Measurements from ENCODE around the gene KCTD5.

KCTD5 gene

DNA sequence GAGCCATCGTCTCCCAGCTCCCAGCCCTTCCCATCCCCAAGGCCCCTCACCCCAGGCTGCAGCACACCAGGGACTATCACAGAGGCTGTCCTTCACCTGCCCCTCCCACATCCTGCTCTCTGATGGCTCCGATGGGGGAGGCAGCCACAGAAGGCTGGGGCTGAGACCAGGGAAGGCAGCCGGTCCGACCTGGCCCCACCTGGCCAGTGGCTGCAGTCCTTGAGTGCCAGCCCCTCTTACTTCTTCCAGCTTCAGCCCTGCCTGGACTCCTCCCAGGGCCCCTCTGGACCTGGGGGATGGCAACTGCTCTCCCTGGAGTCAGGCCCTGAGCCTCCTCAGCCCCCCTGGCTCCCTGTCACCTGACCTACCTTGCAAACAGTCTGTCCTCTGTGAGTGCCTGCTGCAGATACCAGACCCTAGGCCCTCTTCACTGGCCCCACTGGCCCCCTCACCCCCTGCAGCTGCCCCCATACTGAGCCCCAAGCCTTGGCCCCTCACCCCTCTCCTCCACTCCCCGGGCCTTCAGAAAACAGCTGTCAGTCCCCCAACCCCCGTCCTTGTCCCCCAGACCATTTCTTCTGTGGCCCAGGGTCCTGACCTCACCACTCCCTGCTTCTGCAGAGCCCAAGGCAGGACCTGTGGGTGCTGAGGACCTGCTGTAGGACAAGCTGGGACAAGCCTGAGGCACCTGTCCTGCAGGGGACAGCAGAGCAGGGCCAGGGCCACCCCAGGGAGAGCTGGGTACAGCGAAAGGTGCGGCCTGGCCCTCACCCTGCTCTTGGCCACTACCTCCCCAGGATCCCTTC, 57.5 kb downstream of the KCTD5 start:
- no peak for DNase-seq (ENCODE audit: insufficient read length, low spot score)
- no peak for TF ChIP-seq SPI1 (IDR thresholded peaks at IDR 0.05; ENCODE audit: low read depth, low read length)
- TF ChIP-seq POLR2AphosphoS5 (IDR thresholded peaks at IDR 0.05; ENCODE audit: low read depth, low read length) = no peak
- TF ChIP-seq POLR2A (IDR thresholded peaks at IDR 0.05; ENCODE audit: low read depth, low read length) = no peak
- TF ChIP-seq PAX5 (IDR thresholded peaks at IDR 0.05; ENCODE audit: insufficient read depth, low read length, severe bottlenecking) = no peak
- TF ChIP-seq POU2F2 (IDR thresholded peaks at IDR 0.05; ENCODE audit: low read depth, low read length) = no peak
- no peak for TF ChIP-seq TAF1 (IDR thresholded peaks at IDR 0.05; ENCODE audit: low read depth, low read length)
- no peak for FAIRE-seq

DNA sequence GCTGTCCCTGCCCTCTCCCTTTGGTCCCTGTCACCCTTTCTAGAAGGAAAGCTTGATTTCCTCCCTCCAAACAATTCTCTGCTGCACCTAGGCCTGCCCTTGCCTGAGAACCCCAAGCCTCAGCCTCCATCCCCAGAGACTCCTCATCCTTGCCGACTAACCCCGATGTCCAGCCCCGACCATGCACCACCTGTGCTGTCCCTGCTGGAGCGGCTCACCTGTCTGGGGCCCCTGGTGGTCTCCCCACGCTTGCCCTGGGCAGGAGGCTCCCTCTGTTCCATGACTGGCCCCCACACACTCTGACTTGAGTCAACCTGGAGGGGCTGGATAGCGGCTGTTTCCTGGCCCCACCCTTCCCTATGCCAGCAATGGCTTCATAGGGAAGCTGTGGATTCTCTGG, 58.2 kb downstream of the KCTD5 start:
- TF ChIP-seq SPI1 (IDR thresholded peaks at IDR 0.05; ENCODE audit: low read depth, low read length) = no peak
- no peak for TF ChIP-seq POLR2AphosphoS5 (IDR thresholded peaks at IDR 0.05; ENCODE audit: low read depth, low read length)
- TF ChIP-seq POLR2A (IDR thresholded peaks at IDR 0.05; ENCODE audit: low read depth, low read length) = no peak
- TF ChIP-seq PAX5 (IDR thresholded peaks at IDR 0.05; ENCODE audit: insufficient read depth, low read length, severe bottlenecking) = no peak
- no peak for TF ChIP-seq TAF1 (IDR thresholded peaks at IDR 0.05; ENCODE audit: low read depth, low read length)
- no peak for TF ChIP-seq POU2F2 (IDR thresholded peaks at IDR 0.05; ENCODE audit: low read depth, low read length)
- no peak for DNase-seq (ENCODE audit: insufficient read length, low spot score)
- FAIRE-seq = no peak

DNA sequence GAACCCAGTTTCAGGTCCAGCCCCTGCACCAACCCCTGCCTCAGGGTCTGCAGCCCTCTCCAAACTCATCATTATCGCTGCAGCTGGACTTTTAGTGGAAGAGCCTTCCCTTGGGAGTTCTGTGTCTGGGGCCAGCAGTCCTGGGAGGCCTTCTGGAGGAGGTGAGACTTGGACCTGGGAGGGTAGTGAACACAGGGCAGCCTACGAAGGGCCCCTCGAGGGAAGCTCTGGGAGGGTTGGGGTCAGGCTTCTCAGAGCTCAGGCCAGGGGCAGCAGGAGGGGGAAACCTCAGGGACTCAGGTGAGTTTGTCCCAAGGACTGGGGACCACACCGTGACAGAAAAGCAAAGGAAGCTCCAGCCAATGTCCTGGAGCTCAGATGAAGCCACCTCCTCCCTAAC, 58.8 kb downstream of the KCTD5 start:
- no peak for TF ChIP-seq PAX5 (IDR thresholded peaks at IDR 0.05; ENCODE audit: insufficient read depth, low read length, severe bottlenecking)
- TF ChIP-seq POLR2AphosphoS5 (IDR thresholded peaks at IDR 0.05; ENCODE audit: low read depth, low read length) = no peak
- no peak for TF ChIP-seq POU2F2 (IDR thresholded peaks at IDR 0.05; ENCODE audit: low read depth, low read length)
- TF ChIP-seq TAF1 (IDR thresholded peaks at IDR 0.05; ENCODE audit: low read depth, low read length) = no peak
- TF ChIP-seq POLR2A (IDR thresholded peaks at IDR 0.05; ENCODE audit: low read depth, low read length) = no peak
- TF ChIP-seq SPI1 (IDR thresholded peaks at IDR 0.05; ENCODE audit: low read depth, low read length) = no peak
- DNase-seq (ENCODE audit: insufficient read length, low spot score) (no peak), FAIRE-seq (no peak)

DNA sequence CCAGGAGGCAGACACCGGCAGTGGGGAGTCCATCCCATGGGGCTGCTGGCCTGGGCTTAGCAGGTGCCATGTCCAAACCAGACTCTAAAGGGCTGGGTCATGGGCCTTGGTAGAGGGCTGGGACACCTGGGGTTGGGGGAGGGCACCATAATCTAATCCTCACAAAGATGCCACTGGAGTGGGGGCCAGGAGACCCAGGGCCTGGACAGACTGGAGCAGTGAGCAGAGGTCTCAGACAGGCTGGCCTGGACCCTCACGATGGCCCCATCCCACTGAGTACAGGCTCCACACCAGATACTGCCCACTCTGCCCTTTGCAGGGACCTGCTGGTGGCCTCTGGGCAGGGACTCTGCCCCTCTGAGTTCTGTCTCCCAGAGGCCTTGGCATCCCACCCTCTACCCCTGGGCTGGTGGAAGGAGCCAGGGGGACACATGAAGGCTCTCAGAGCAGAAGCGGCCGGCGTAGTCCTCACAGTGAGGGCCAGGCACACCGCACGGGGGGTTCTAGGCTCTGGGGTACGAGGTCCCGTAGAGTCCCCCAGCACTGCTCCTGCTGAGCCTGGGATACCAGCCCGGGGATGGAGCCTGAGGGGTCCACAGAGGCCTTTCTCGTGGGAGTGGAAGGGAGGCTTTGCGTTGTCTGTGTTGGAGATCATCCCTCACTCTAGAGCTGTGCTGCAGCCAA, 60.1 kb downstream of the KCTD5 start:
- no peak for DNase-seq (ENCODE audit: insufficient read length, low spot score)
- FAIRE-seq = no peak
- TF ChIP-seq PAX5 (IDR thresholded peaks at IDR 0.05; ENCODE audit: insufficient read depth, low read length, severe bottlenecking) (no peak), SPI1 (IDR thresholded peaks at IDR 0.05; ENCODE audit: low read depth, low read length) (no peak), TAF1 (IDR thresholded peaks at IDR 0.05; ENCODE audit: low read depth, low read length) (no peak), POU2F2 (IDR thresholded peaks at IDR 0.05; ENCODE audit: low read depth, low read length) (no peak), POLR2AphosphoS5 (IDR thresholded peaks at IDR 0.05; ENCODE audit: low read depth, low read length) (no peak), POLR2A (IDR thresholded peaks at IDR 0.05; ENCODE audit: low read depth, low read length) (no peak)

DNA sequence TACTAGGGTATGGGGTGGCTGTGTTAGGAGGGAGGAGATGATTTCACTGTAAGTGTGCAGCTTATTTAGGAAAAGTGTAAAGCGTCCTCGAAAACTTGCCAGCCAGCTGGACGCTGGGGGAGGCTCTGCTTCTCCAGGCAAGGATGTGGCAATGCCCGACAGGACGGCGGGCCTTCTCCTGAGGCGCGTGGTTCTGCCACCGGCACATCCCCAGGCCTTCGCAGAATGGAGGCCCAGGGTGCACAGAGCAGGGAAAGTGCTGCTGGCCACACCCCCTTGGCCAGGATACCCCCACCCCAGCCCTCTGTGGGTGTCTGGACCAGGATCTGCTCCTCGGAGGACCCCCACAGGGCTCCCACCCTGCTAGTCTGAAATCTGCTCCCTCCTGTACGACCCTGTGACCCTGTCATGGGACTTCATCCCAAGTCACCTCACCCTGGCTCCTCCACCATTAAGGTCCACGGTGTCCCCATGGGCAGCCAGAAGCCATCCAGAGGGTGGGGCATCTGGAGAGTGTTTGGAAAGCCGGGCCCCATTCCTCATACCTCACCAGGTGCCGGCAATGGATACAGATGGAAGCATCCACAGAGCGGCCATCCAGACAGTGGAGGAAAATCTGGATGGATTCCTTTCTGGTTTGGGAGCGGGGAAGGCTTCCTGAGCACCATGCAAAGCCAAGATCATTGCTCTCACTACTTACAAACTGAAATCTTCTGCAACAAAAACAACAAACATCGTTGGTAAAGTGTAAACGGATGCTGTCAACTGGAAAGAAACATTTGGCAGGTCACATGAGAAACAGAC, 60.9 kb downstream of the KCTD5 start:
- FAIRE-seq = no peak
- TF ChIP-seq PAX5 (IDR thresholded peaks at IDR 0.05; ENCODE audit: insufficient read depth, low read length, severe bottlenecking) (no peak), SPI1 (IDR thresholded peaks at IDR 0.05; ENCODE audit: low read depth, low read length) (no peak), POLR2AphosphoS5 (IDR thresholded peaks at IDR 0.05; ENCODE audit: low read depth, low read length) (no peak), POLR2A (IDR thresholded peaks at IDR 0.05; ENCODE audit: low read depth, low read length) (no peak), TAF1 (IDR thresholded peaks at IDR 0.05; ENCODE audit: low read depth, low read length) (no peak), POU2F2 (IDR thresholded peaks at IDR 0.05; ENCODE audit: low read depth, low read length) (no peak)

DNA sequence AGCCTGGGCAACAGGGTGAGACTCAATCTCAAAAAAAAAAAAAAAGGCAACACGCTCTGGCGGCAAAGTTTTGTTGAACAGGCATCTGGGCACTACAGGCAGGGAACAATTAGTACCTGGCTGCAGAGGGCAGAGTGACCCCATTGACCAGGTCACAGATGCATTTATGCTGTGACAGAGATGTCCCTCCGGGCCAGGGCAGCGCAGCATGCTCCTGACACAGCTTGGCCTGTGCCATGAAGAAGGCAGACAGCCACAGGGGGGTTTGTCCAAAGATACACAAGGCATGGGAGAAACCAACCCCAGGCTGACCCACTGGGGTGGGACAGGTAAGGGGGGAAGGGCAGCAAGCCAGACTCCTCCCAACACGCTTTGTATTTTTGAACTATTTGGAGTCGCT, 62.4 kb downstream of the KCTD5 start:
- FAIRE-seq = no peak
- DNase-seq (ENCODE audit: insufficient read length, low spot score) = no peak
- TF ChIP-seq POU2F2 (IDR thresholded peaks at IDR 0.05; ENCODE audit: low read depth, low read length) = no peak

More for the DNA sequence above, 60.9 kb downstream of the KCTD5 start:
- no peak for DNase-seq (ENCODE audit: insufficient read length, low spot score)

DNA sequence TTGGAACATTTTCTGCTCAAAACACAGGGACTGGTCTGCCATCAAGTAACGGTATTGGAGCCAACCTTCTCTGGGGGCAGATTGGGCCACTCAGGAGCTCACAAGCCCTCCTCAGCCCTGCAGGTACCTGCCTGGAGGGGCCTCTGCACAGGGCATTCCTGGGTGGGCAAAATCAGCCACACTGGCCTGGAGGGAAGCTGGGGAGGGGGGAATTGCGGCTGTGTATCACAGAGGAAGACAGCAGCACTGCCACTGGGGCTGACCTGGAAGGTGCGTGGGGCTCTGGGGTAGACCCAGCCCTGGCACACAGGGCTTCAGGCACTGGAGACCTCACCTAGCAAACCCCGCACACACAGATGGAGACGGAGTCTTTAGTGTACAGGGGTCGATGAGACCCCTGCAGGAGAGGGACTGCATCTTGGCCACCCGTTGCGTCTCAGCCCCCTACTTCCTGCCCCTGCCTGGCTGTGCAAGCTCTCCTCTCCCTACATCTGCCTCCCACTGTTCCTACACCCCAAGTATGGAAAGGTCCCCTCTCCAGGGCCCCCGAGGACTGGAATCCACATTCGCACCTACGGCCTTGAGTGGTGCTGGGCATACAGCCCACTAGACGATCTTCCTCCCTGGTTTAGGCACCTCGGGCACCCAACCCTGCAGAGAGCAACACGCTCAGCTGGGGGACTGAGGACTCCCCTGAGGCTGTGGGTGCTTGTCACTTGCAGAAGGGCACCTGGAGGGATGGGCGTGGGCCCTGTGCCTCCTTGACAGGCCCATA, 63.0 kb downstream of the KCTD5 start:
- no peak for TF ChIP-seq POU2F2 (IDR thresholded peaks at IDR 0.05; ENCODE audit: low read depth, low read length)
- no peak for TF ChIP-seq POLR2A (IDR thresholded peaks at IDR 0.05; ENCODE audit: low read depth, low read length)
- TF ChIP-seq SPI1 (IDR thresholded peaks at IDR 0.05; ENCODE audit: low read depth, low read length) = no peak
- TF ChIP-seq TAF1 (IDR thresholded peaks at IDR 0.05; ENCODE audit: low read depth, low read length) = no peak
- TF ChIP-seq PAX5 (IDR thresholded peaks at IDR 0.05; ENCODE audit: insufficient read depth, low read length, severe bottlenecking) = no peak
- no peak for TF ChIP-seq POLR2AphosphoS5 (IDR thresholded peaks at IDR 0.05; ENCODE audit: low read depth, low read length)
- DNase-seq (ENCODE audit: insufficient read length, low spot score) = no peak
- no peak for FAIRE-seq

DNA sequence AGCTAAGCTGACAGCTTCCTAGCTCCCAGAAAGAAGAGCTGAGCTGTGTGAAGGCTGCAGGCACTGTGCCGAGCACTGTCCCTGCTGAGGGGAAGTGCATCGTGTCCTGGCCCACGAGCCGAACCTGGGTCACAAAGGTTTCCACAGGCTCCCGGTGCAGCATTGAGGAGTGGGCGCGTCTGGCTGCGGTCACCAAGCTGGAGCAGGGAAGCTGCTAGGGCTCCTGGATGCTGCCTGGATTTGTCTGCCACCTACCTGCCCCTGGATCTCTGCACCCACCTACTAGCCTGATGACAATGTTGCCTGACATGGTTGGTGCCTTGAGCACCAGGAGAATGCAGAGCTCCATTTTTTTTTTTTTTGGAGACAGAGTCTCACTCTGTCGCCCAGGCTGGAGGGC, 63.6 kb downstream of the KCTD5 start:
- TF ChIP-seq POLR2AphosphoS5 (IDR thresholded peaks at IDR 0.05; ENCODE audit: low read depth, low read length) = no peak
- DNase-seq (ENCODE audit: insufficient read length, low spot score) (no peak), FAIRE-seq (no peak)
